ENCODE results near the gene KCNA10.

KCNA10 gene

DNA sequence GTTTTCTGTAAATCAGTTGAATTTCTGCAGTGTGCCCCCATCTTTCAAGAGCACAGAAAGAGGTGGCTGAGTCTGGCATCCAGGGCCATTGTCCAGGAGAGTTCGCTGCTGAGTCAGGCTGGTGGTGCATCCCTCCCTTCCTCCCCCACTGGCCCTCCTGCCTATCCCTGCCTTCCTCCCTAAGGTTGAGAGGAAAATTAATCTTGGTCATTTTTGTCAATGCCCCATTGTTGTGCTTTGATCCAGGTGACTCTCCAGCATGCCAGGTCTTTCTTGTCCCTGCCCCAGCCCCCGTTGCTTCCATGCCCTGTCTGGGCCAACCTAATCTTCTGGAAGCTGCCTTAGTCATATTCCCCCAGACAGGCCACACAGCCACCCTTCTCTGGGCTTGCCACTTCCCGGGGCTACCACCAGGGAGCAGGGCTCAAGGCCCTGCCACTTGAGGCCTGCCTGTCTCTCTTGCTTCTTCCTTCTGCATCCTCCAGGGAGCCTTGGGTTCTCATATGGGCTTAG, 41.5 kb downstream of the KCNA10 start:
- DNase-seq (ENCODE audit: low read depth), result no peak

DNA sequence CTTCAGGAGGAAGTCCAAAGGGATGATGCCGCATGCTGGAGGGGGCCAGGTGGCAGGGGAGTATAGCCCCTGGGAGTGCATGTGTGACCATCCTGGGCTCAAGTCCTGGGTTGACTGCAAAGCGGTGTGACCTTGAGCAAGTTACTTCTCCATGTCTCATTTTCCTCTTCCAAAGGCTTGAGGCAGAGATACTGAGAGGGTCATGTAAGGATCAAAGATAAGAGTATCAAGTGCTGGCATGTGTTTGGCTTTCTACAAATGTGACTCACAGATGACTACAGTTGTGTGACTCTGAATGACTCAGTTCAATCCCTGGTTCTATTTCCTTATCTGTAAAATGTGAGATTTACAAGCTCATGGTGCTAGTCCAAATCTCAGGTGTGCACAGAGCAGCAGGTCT, 41.9 kb downstream of the KCNA10 start:
- no peak for DNase-seq (ENCODE audit: low read depth)

DNA sequence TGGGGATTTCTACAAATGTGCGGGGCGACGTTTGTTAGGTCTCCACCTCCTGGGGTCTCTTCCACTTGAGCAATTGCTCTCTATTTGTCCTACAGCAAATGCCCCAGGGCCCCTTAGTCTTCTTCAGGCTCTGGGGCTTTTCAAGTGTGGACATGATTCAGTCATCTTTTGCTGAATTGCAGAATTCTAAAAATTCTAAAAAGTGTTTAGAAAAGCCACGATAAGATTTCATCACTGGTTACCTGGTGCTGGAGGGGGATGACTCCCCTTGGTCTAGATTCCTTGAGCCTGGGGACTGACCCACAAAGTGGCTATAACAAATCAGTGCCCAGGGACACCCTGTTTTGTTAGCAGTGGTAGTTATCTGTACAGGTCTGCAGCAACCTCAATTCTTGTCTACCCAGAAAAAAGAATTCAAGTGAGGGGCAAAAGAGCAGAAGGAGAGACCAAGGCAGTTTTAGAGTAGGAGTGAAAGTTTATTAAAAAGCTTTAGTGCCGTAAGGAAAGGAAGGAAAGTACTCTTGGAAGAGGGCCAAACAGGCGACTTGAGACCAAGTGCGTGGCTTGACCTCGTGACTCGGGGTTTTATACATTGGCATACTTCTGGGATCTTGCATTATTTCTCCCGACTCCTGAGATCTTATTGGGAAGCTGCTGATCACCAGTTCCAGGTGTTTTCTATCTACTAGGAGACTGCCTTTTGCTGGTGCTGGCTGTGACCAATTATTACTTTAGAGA, 42.8 kb downstream of the KCNA10 start:
- no peak for DNase-seq (ENCODE audit: low read depth)

DNA sequence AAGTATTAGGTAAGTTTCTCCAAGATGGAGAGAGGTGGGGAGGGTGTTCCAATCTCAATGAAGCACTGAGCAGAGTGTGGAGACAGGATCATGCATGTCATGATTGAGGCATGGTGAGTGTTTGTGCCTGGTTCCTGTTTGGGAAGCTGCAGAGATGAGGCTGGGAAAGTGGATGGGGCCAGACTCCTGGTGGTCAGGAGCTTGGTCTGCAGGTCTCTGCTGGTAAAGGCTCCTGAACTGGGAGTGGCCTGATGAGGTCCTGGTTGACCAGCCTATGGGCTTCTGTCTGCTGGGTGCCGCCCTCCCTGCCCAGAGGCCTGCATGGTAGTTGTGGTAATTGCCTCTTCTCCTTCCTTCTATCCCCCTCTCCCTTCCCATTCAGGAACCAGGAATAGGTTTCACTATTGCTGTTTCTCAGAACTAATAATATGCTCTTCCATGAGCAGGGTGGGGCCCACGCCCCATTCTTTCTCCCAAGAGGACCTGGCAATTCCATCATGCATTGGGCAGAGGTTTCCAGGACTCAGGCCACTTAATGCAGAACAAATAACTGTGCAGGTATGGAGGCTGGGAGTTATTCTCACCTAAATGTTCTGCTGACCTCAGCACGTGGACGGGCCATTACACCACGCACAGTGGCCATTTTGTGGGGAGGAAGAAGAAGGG, 43.5 kb downstream of the KCNA10 start:
- no peak for DNase-seq (ENCODE audit: low read depth)

DNA sequence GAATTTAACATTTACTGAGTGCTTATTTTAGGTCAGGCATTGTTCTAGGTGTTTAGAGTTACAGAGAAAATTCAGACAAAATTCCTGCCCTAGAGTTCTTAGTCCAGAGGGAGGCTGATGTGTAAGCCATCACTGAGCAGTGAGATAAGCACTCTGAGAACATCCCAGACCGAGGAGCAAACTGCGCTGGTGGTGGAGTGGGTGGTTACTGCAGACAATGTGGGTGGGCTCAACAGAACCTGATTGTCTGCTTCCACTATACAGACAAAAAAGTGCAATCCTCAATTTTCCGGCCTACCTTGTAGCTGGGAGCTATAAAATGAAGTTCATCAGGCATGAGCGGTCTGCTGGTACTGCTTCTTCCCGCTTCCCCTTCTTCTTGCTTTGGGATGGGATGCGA, 44.5 kb downstream of the KCNA10 start:
- DNase-seq (ENCODE audit: low read depth), result no peak

DNA sequence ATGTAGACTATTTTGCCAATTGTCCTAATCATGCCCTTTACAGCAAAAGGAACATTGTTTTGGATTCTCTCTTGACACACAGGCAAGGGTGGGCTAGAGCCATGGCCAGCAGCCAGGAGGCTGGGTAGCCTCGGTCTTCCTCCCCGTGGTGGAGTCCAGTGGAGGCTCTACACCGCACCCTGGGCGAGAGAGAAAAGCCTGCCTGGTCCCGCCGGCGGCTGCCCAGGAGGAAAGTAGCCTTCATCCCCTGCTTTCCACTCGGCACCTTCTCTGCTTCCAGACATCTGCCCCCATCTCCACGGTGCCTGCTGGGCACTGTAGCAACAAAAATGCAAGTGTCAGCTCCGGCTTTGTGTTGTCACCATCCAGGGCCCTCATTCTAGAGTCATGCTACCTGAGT, 46.4 kb downstream of the KCNA10 start:
- DNase-seq (ENCODE audit: low read depth), result no peak

DNA sequence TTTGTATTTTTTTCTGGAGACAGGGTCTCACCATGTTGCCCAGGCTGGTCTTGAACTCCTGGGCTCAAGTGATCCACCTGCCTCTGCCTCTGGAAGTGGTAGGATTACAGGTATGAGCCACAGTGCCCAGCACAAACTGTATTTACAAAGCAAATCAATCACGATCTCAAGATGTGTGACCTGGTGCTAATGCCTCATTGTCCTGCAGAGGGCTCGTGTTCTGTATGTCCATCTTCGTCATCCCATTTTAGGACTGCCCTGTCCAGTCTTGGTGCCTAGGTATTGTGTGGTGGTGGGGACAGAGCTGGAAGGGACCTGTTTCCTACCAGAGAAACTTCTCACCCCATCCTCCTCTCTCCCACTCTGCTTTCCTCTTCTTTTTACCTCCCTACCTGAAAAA, 47.8 kb downstream of the KCNA10 start:
- DNase-seq (ENCODE audit: low read depth), result no peak

Measured in fibroblast of the conjunctiva (primary cell).